Measurements from ENCODE around the gene NEDD4L.

DNA sequence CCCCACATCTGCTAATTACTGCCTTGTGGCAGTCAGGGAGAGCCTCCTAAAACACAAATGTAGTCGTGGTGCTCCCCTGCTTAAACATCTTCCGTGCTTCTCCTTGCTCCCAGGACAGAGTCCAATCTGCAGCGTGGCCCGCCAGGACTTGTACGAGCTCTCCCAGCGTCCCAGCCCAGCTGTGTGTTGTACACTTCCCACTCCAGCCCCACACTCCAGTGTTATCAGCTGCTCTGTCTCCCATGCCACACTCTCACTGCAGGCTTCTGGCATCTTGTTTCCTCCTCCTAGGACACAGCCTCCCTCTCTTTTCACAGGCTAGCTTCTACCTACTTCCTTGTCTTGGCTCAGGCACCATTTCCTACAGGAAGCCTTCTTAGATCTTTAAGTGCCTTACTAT lies 385.4 kb downstream of the NEDD4L start:
- TF ChIP-seq, protein P1, sequence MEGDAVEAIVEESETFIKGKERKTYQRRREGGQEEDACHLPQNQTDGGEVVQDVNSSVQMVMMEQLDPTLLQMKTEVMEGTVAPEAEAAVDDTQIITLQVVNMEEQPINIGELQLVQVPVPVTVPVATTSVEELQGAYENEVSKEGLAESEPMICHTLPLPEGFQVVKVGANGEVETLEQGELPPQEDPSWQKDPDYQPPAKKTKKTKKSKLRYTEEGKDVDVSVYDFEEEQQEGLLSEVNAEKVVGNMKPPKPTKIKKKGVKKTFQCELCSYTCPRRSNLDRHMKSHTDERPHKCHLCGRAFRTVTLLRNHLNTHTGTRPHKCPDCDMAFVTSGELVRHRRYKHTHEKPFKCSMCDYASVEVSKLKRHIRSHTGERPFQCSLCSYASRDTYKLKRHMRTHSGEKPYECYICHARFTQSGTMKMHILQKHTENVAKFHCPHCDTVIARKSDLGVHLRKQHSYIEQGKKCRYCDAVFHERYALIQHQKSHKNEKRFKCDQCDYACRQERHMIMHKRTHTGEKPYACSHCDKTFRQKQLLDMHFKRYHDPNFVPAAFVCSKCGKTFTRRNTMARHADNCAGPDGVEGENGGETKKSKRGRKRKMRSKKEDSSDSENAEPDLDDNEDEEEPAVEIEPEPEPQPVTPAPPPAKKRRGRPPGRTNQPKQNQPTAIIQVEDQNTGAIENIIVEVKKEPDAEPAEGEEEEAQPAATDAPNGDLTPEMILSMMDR (conservative IDR thresholded peaks at IDR 0.05; ENCODE audit: low read length), result no peak
- no peak for TF ChIP-seq EZH2phosphoT487 (IDR thresholded peaks at IDR 0.05; ENCODE audit: borderline replicate concordance, low read depth, low read length)

All from OCI-LY7 (cell line).